Stimulated activated CD8-positive, alpha-beta memory T cell treated with anti-CD3 and anti-CD28 coated beads, Interleukin-4, amount 100 ng/mL, for 1 hour (primary cell): ENCODE results near the gene NIPAL1.
A peak's percentile ranks its signal among the peaks of the same experiment; 100 is the strongest.
"Not testable (repeated sequence)": the region's sequence is repeated elsewhere in the genome, so short reads cannot be mapped to it uniquely, and the experiment has no call there.

Experiments used
- DNase-seq, 2 donors: peaks; one replicate each; pipeline ENCODE4 v3.0.0-alpha.2; 2020; ENCODE audit warnings: low read depth in 2 of 2, low spot score in 1 of 2

The NIPAL1 gene

GRCh38 chr4:48016141-48017107 is at the start of gene NIPAL1, which contains the start of gene CNGA1:
NIPAL1 (plus strand) TSS chr4:48016772; CDS start chr4:48016840, 68 bp downstream.
CNGA1 (minus strand) TSS chr4:48016681; CDS start chr4:47952689, 63,992 bp downstream.
- DNase-seq: peak; percentile 27 to 39

DNA sequence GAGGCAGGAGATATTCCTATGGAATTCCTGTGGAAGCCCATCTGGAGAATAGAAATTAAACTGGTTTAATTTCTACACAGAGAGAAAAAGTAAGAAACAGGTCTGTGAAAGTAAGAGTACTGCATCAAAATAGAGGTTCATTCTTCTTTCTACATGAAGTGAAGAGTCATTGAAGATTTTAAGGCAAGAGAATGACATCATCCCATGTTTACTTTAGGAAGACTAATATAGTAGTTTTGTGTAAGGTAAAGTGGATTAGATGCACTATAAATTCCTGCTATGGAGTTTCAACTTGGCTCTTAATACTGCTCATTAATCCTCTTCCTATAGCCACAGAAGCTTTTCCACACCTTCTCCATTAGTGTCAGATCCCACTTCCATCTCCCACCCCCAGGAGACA is 47.7 kb upstream of the NIPAL1 start:
- DNase-seq: no peak

DNA sequence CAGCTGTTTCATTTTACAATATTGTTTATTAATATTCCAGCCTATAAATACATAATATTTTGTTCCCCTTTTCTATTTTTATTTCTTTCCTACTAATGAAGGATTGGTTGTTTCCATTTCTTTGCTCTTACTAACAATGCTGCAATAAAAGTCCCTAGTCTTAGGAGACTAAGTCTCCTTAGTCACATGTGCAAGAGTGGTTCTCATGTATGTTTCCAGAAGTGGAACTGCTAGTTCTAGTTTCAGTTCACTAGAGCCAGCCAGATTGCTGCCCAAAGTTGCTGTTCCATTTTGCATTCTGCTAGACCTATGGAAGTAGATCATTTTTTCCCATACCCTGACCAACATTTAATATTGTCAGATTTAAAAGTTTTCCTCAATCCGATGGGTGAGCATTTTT is 44.4 kb upstream of the NIPAL1 start:
- no peak for DNase-seq

- DNase-seq: no peak
Observed at GRCh38 chr4:47972721-47973120, 43.9 kb upstream of the NIPAL1 start.

DNA sequence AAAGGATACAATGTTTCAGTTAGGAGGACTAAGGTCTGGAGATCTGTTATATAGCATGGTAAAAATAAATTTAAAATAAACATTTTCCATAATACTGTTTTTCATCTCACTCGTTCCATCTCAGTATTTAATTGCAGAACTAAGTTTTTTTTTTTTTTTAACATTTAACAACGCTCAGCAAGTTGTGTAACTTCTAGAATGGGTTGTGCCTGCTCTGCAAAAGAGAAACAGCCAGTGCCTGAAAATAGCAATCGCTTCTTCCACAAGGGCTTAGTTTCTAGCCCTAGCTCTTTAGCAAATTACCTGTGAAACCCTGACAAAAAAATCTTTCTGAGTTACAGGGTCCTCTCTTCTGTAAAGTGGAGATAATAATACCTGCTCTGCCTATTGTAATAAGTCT is 42.0 kb upstream of the NIPAL1 start:
- DNase-seq: no peak

DNA sequence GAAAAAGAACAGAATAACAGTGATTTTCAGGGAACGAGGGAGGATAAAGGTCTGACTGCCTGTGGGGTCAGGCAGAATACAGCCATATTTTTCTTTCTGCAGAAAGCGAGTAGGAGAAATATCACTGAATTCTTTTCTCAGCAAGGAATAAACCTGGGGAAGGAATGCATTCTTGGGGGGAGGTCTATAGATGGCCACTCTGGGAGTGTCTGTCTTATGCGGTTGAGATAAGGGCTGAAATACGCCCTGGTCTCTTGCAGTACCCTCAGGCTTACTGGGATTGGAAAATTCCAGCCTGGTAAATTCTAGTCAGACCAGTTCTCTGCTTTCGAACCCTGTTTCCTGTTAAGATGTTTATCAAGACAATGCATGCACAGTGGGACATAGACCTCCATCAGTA is 26.4 kb upstream of the NIPAL1 start:
- no peak for DNase-seq

- not testable (repeated sequence) for DNase-seq
Observed at GRCh38 chr4:47992475-47992874, 24.1 kb upstream of the NIPAL1 start.

DNA sequence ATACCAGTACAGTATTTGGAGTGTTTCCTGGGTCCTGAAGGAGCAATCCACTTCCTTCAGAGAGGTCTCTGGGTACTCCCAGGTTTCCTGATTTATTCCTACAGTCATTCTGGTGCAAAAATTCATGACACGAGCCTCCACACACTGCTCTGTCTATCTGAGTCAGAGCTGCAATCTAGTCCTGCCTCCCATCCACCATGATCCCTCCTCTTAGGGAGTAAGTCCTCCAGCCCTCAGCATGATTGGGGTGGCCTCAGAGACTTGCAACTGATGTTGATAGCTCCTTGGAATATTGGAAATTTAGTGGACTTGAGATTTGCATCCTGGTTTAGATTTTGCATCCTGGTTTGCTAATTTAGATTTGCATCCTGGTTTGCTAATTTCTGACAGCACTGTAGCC is 20.6 kb upstream of the NIPAL1 start:
- DNase-seq: no peak

GRCh38 chr4:48002267-48002666 is 14.3 kb upstream of the NIPAL1 start:
- no peak for DNase-seq

- DNase-seq: not testable (repeated sequence)
Observed at GRCh38 chr4:48003568-48003967, 13.0 kb upstream of the NIPAL1 start.

GRCh38 chr4:48005781-48006180 is 10.8 kb upstream of the NIPAL1 start:
- DNase-seq: no peak

DNA sequence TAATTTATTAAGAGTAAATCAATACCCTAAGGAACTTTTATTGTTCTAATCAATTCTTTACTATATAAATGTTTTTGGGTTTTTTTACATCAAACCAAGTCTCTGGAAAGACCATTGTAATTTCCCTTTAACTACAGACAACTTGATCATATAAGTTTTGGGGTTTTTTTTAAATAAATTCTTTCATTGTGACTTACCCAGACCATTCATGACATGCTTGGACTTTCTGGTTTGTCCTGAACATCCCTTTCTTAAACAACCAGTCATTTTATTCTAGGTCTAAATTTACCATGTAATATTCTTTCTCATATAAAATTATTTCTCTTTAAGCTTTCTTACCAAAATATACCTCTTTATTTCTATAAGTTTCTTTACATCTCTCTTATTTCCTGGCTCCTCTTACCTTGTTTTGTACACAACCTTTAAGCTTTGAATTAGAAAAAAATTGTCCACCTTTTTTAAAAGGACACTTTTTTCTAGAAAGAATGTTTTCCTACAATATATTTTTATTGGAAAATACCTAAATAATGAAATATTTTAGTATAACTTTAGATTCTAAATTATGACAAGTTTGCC is 8.5 kb upstream of the NIPAL1 start:
- no peak for DNase-seq

DNA sequence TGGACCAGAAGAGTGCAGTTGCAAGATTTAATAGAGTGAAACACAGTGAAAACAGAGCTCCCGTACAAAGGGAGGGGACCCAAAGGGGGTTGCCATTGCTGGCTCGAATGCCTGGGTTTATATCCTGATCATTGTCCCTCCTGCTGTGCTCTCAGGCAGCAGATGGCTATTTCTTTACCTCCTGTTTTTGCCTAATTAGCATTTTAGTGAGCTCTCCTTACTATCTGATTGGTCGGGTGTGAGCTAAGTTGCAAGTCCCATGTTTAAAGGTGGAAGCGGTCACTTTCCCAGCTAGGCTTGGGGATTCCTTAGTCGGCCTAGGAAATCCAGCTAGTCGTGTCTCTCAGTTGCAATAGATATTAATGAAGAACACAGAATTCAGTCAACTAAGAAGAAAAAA is 5.7 kb upstream of the NIPAL1 start:
- not testable (repeated sequence) for DNase-seq

DNA sequence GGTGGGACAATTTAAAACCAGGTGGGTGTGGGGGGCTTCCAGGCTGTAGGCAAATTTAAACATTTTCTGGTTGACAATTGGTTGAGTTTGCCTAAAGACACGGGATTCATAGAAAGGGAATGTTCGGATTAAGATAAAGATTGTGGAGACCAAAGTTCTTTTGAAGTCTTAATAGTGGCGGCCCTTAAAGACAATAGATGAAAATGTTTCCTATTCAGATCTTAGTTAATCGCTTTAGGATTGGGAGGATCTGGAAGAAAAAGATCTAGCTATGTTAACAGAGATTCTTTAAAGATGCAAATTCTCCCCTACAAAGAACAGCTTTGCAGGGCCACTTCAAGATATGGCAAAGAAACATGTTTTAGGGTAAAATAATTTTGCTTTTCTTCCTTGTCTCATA is 4.8 kb upstream of the NIPAL1 start:
- no peak for DNase-seq

- DNase-seq: no peak
Observed at GRCh38 chr4:48012824-48013223, 3.7 kb upstream of the NIPAL1 start.

GRCh38 chr4:48015216-48015615 is 1.4 kb upstream of the NIPAL1 start:
- DNase-seq: no peak

GRCh38 chr4:48015678-48016077 is 894 bp upstream of the NIPAL1 start:
- no peak for DNase-seq

DNA sequence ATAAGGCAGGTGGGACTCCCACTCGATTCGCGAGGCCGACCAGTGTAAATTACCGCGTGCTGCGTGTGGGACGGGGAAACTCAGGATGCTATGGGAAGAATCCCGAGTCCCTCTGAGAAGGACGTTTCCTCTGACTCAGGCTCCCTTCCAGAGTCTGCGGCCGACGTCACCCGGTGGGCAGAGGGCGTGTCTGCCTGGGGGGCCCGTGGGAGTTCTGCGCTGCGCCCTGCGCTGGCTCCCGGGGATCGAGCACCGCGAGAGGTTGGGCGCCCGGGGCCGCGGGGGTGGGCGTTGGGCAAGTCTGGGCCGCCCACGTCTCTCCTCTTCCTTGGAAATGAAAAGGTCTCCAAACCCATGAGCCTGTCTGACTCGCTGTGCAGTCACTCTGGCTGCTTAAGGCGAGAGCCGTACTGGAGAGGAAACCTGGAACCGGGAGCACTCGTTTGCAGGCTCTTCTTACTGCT is 568 bp downstream of the NIPAL1 start:
- DNase-seq: no peak

DNA sequence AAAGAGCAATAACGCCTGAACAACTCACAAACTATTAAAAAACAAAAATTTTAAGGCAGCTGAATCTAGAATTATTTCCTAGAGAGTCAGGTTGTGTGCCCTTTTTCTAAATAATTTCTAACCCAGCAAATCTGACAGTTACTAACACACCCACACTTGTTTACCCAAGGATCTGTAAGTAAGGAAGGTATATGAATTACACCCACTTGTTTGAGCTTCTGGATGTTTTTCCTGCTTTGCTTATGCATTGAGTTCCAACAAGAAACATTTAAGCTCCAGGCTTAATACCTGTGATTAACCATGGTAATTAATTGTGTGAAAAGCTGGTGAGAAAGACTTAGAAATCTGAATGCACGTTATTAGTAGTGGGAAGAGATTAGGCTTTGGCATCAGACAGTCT is 1.5 kb downstream of the NIPAL1 start:
- no peak for DNase-seq

DNA sequence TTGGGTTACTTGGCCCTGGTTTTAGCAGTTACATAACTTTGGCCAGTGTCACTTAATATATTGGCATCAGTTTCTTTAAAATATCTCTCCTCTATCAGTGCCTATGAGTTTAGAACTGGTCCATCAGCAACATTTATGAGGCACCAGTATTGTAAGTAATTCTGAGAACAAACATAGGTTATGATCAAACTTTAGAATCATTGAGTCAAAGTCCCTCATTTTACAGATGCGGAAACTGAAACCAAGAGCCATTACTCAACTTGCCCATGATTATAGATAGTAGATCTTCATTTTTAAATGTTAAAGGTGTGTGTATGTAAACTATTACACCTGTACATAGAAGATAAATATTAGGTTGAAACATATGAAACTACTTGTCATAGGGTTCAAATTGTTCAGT is 4.5 kb downstream of the NIPAL1 start:
- no peak for DNase-seq

GRCh38 chr4:48022192-48022799 is 5.7 kb downstream of the NIPAL1 start:
- no peak for DNase-seq

GRCh38 chr4:48024522-48024921 is 8.0 kb downstream of the NIPAL1 start:
- no peak for DNase-seq
